IMR-90 (cell line): ENCODE data around the gene ERP27. TPM values are rescaled to one million over a fixed set of nuclear protein-coding genes. Genes with fewer than 3 reads are reported as not detected.
A peak's percentile ranks its signal among the peaks of the same experiment; 100 is the strongest.

Experiments
- ATAC-seq: fragments of 200-7000 bp; cut with Tn5 transposase; 2 replicates; pipeline ENCODE4 v1.9.1; 2020; ENCODE audit warnings: low read depth, mild to moderate bottlenecking, moderate library complexity
- BruUV-seq: library from RNA; stranded (reverse); fragments of 400-500 nt; replicated peaks from 2 replicates; lab custom pipeline; 2021; lab: Mats Ljungman, UMichigan
- CTCF ChIA-PET: fragments of 300-600 bp; formaldehyde crosslinking; extraction: SDS; loops from one replicate; lab custom pipeline; 2021; ENCODE audit warnings: antibody characterized with exemption; lab: Yijun Ruan, JAX
- POLR2A ChIA-PET: fragments of 300-600 bp; sonication (Branson Sonifier 250); formaldehyde crosslinking; loops from one replicate; lab custom pipeline; 2022; ENCODE audit warnings: antibody characterized with exemption; ENCODE audit not compliant: unreplicated experiment; lab: Charles Lee
- DNase-seq: peaks from one replicate; pipeline ENCODE4 v3.0.0; 2013
- H2AFZ ChIP-seq: replicated peaks from 2 replicates; pipeline ENCODE3; 2013; ENCODE audit warnings: low read length, mild to moderate bottlenecking; ENCODE audit not compliant: poor library complexity
- H2AK5ac ChIP-seq: 2 replicates; pipeline ENCODE4 v1.6.1; 2013; ENCODE audit warnings: low read depth, low read length, inconsistent platforms
- H2AK9ac ChIP-seq: replicated peaks from 2 replicates; pipeline ENCODE3; 2013; ENCODE audit warnings: mild to moderate bottlenecking, low read depth, low read length, moderate library complexity; ENCODE audit not compliant: poor library complexity
- H2BK120ac ChIP-seq: 2 replicates; pipeline ENCODE4 v1.6.1; 2013; ENCODE audit warnings: low read depth, low read length, inconsistent platforms
- H2BK15ac ChIP-seq: 3 replicates; pipeline ENCODE4 v1.6.1; 2013; ENCODE audit warnings: low read depth, low read length, inconsistent platforms
- H2BK20ac ChIP-seq: 2 replicates; pipeline ENCODE4 v1.6.1; 2013; ENCODE audit warnings: low read depth, mild to moderate bottlenecking, inconsistent platforms, low read length, moderate library complexity
- H2BK5ac ChIP-seq: 2 replicates; pipeline ENCODE4 v1.6.1; 2013; ENCODE audit warnings: mild to moderate bottlenecking, low read depth, low read length, inconsistent platforms; ENCODE audit not compliant: poor library complexity, severe bottlenecking
- H3K14ac ChIP-seq: replicated peaks from 2 replicates; pipeline ENCODE4 v1.6.1; 2013; ENCODE audit warnings: low read depth, low read length, inconsistent platforms
- H3K18ac ChIP-seq: 2 replicates; pipeline ENCODE4 v1.6.1; 2013; ENCODE audit warnings: low read depth, low read length, control low read depth
- H3K23ac ChIP-seq: 2 replicates; pipeline ENCODE4 v1.6.1; 2013; ENCODE audit warnings: low read depth, low read length, inconsistent platforms
- H3K27ac ChIP-seq: 2 replicates; pipeline ENCODE4 v1.5.1; 2013; ENCODE audit warnings: mild to moderate bottlenecking, control low read depth, low read length; ENCODE audit not compliant: insufficient read depth
- H3K27me3 ChIP-seq: 2 replicates; pipeline ENCODE4 v1.6.1; 2013; ENCODE audit warnings: low read length; ENCODE audit not compliant: control insufficient read depth, insufficient read depth
- H3K36me3 ChIP-seq: 2 replicates; pipeline ENCODE4 v1.6.1; 2013; ENCODE audit warnings: low read length, mixed read lengths; ENCODE audit not compliant: control insufficient read depth, insufficient read depth
- H3K4ac ChIP-seq: 2 replicates; pipeline ENCODE4 v1.6.1; 2013; ENCODE audit warnings: low read depth, low read length, inconsistent platforms
- H3K4me1 ChIP-seq: 2 replicates; pipeline ENCODE4 v1.6.1; 2013; ENCODE audit warnings: low read length, mixed read lengths; ENCODE audit not compliant: control insufficient read depth, insufficient read depth
- H3K4me2 ChIP-seq: 2 replicates; pipeline ENCODE4 v1.6.1; 2013; ENCODE audit warnings: low read depth, mild to moderate bottlenecking, control low read depth, low read length, moderate library complexity
- H3K4me3 ChIP-seq: 2 replicates; pipeline ENCODE4 v1.5.1; 2013; ENCODE audit warnings: low read depth, mild to moderate bottlenecking, control low read depth, low read length, moderate library complexity; ENCODE audit not compliant: insufficient read depth
- H3K56ac ChIP-seq: 2 replicates; pipeline ENCODE4 v1.6.1; 2013; ENCODE audit warnings: low read length, inconsistent platforms; ENCODE audit not compliant: insufficient read depth; ENCODE audit errors: extremely low read depth
- H3K79me1 ChIP-seq, 2 experiments: 2 replicates each; pipeline ENCODE4 v1.6.1; 2013; ENCODE audit warnings: low read length in 2 of 2, inconsistent platforms in 1 of 2, low read depth in 1 of 2
- H3K9ac ChIP-seq: 2 replicates; pipeline ENCODE4 v1.6.1; 2013; ENCODE audit warnings: low read depth, low read length, control low read depth
- H3K9me1 ChIP-seq: 2 replicates; pipeline ENCODE4 v1.6.1; 2013; ENCODE audit warnings: low read length, inconsistent platforms; ENCODE audit not compliant: insufficient read depth
- H3K9me3 ChIP-seq: 2 replicates; pipeline ENCODE4 v1.6.1; 2013; ENCODE audit warnings: low read length; ENCODE audit not compliant: control insufficient read depth, insufficient read depth
- H4K20me1 ChIP-seq: 2 replicates; pipeline ENCODE4 v1.6.1; 2013; ENCODE audit warnings: low read length, inconsistent platforms; ENCODE audit not compliant: insufficient read depth
- H4K5ac ChIP-seq: 2 replicates; pipeline ENCODE4 v1.6.1; 2013; ENCODE audit warnings: mild to moderate bottlenecking, low read depth, low read length, control low read depth
- H4K8ac ChIP-seq, 2 experiments: 2 replicates each; pipeline ENCODE4 v1.6.1; 2013; ENCODE audit warnings: low read depth in 2 of 2, low read length in 2 of 2, control low read depth in 1 of 2, inconsistent platforms in 1 of 2
- H4K91ac ChIP-seq: 2 replicates; pipeline ENCODE4 v1.6.1; 2013; ENCODE audit warnings: low read depth, low read length, inconsistent platforms; ENCODE audit not compliant: insufficient read depth
- BHLHE40 ChIP-seq: fragments of 150-350 bp; IDR thresholded peaks from 2 replicates; pipeline ENCODE4 v1.6.1; 2016; ENCODE audit warnings: mild to moderate bottlenecking, low read depth, low read length
- CEBPB ChIP-seq: IDR thresholded peaks from 2 replicates; pipeline ENCODE4 v1.6.1; 2012; ENCODE audit warnings: low read depth, low read length, improper control_type of control experiment
- ELK1 ChIP-seq: fragments of 150-350 bp; IDR thresholded peaks from 2 replicates; pipeline ENCODE4 v1.6.1; 2016; ENCODE audit warnings: low read depth, mild to moderate bottlenecking, low read length, moderate library complexity, borderline replicate concordance
- FOS ChIP-seq: fragments of 150-350 bp; IDR thresholded peaks from 2 replicates; pipeline ENCODE4 v1.6.1; 2016; ENCODE audit warnings: low read depth, low read length
- MAZ ChIP-seq: IDR thresholded peaks from 2 replicates; pipeline ENCODE4 v1.6.1; 2012; ENCODE audit warnings: low read depth, mild to moderate bottlenecking, low read length, improper control_type of control experiment, moderate library complexity, borderline replicate concordance
- NFE2L2 ChIP-seq: fragments of 150-350 bp; IDR thresholded peaks from 2 replicates; pipeline ENCODE4 v1.6.1; 2016; ENCODE audit warnings: low read depth, mild to moderate bottlenecking, low read length
- POLR2A ChIP-seq: IDR thresholded peaks from 2 replicates; pipeline ENCODE4 v1.6.1; 2012; ENCODE audit warnings: mild to moderate bottlenecking, low read depth, low read length
- RAD21 ChIP-seq: IDR thresholded peaks from 2 replicates; pipeline ENCODE4 v1.6.1; 2012; ENCODE audit warnings: low read length, improper control_type of control experiment
- RCOR1 ChIP-seq: IDR thresholded peaks from 2 replicates; pipeline ENCODE4 v1.6.1; 2012; ENCODE audit warnings: mild to moderate bottlenecking, low read length, improper control_type of control experiment; ENCODE audit not compliant: insufficient replicate concordance
- RFX5 ChIP-seq: IDR thresholded peaks from 2 replicates; pipeline ENCODE4 v1.8.0; 2012; ENCODE audit warnings: low read depth, mild to moderate bottlenecking, low read length, moderate library complexity
- SMC3 ChIP-seq: fragments of 150-350 bp; IDR thresholded peaks from 2 replicates; pipeline ENCODE4 v1.6.1; 2016; ENCODE audit warnings: low read depth, mild to moderate bottlenecking, antibody characterized with exemption, low read length, moderate library complexity
- WGBS, 2 experiments: methylation state at CpG; one replicate each; pipeline versions ENCODE4 v1.1.5 to v1.1.7; 2013; ENCODE audit warnings: missing lambda C conversion rate in 2 of 2; ENCODE audit not compliant: insufficient read length in 1 of 2; ENCODE audit errors: extremely low coverage in 2 of 2; 5-methylcytosine and 5-hydroxymethylcytosine counted together
- dilution Hi-C: fragments of 300-500 bp; cut with HindIII; formaldehyde crosslinking; loops from one replicate; pipeline ENCODE4 v1.14.3; 2018; ENCODE audit warnings: low sequenced_read_pairs; ENCODE audit not compliant: unreplicated experiment
- in situ Hi-C: fragments of 300-500 bp; cut with MboI; formaldehyde crosslinking; loops from 3 replicates; pipeline ENCODE4 v1.14.3; 2019; ENCODE audit warnings: low sequenced_read_pairs, inconsistent platforms, mixed read lengths
- intact Hi-C: fragments of 100-400 bp; cut with micrococcal nuclease; formaldehyde crosslinking; loops from 2 replicates; pipeline ENCODE4 v1.10.0; 2022
- polyA plus RNA-seq, 3 experiments: library from polyadenylated mRNA; depleted of rRNA; stranded (reverse); fragments of >200 nt; gene quantifications; 2 replicates each; pipeline ENCODE4 v1.2.3, GENCODE V29; 2012; ENCODE audit warnings: low replicate concordance in 1 of 3
- total RNA-seq: library from RNA; depleted of rRNA; stranded (reverse); fragments of >200 nt; gene quantifications from 2 replicates; pipeline ENCODE4 v1.2.3, GENCODE V29; 2012

The ERP27 gene
- total and polyA plus RNA-seq, 2 of the 4 experiments (the other 2 are of a cell fraction) = not detected

GRCh38 chr12:14892726-14893505 lies 45.4 kb downstream of the ERP27 start:
- Histone ChIP-seq H2BK120ac (no peak overlapping the region), H3K4me3 (no peak overlapping the region), H3K14ac (no peak overlapping the region), H2BK20ac (no peak overlapping the region), H3K18ac (peak overlapping the region; percentile 2; the same call in 1 of the 2 replicates), H4K5ac (no peak overlapping the region), H3K4ac (no peak overlapping the region), H3K36me3 (no peaks in the 10 kb centered on the region), H2AFZ (no peak overlapping the region), H3K27me3 (peaks cover 4% of the 10 kb centered on the region), H3K9me1 (no peaks in the 10 kb centered on the region), H2AK5ac (no peak overlapping the region), H3K79me1 (no peaks in the 10 kb centered on the region), H3K4me2 (no peak overlapping the region), H2AK9ac (no peak overlapping the region), H2BK15ac (no peak overlapping the region), H3K9ac (no peak overlapping the region), H3K4me1 (peaks cover 2% of the 10 kb centered on the region), H4K8ac (no peak overlapping the region), H4K20me1 (no peaks in the 10 kb centered on the region), H3K9me3 (no peaks in the 10 kb centered on the region), H3K56ac (no peak overlapping the region), H4K91ac (no peak overlapping the region), H2BK5ac (no peak overlapping the region), H3K27ac (no peak overlapping the region), H3K23ac (no peak overlapping the region)
- ChIA-PET POLR2A (interaction anchor here (0.7 kb wide), 1 partner anchor 20 kb away, joined by 9 read pairs; no protein-coding TSS in a partner anchor), CTCF (interaction anchor here (0.7 to 1.2 kb wide), 2 partner anchors 40 to 47 kb away, joined by 3 to 4 read pairs; no protein-coding TSS in a partner anchor)
- WGBS, 2 experiments = no CpG with 5 or more reads among the region's 7 CpGs
- 0 out of 2 replicates have a peak, but pooled peaks have one; percentile 33 for ATAC-seq
- peak; percentile 2 for DNase-seq
- BruUV-seq = no TSS peak
- in situ Hi-C loops = no loop called here
- dilution Hi-C loops = no loop called here
- intact Hi-C loops = no loop called here
- TF ChIP-seq BHLHE40 (no peak), RCOR1 (no peak), POLR2A (no peak), FOS (no peak), ELK1 (no peak), RAD21 (no peak), SMC3 (no peak), MAZ (no peak), CEBPB (no peak), RFX5 (no peak), NFE2L2 (no peak)
